K562 treated with DMSO at 1 percent for 12 hours (cell line): ENCODE results near the gene ZNF44. TPM values are rescaled to one million over a fixed set of nuclear protein-coding genes. Genes with fewer than 3 reads are reported as not detected.

Experiments
- total RNA-seq: library from RNA; unstranded; fragments of 300-600 nt; gene quantifications from 2 replicates; pipeline ENCODE4 v1.2.3, GENCODE V29; 2022; ENCODE audit not compliant: insufficient read depth

ZNF44 gene
- 2.5 and 7.0 TPM in 2 replicates for total RNA-seq

DNA sequence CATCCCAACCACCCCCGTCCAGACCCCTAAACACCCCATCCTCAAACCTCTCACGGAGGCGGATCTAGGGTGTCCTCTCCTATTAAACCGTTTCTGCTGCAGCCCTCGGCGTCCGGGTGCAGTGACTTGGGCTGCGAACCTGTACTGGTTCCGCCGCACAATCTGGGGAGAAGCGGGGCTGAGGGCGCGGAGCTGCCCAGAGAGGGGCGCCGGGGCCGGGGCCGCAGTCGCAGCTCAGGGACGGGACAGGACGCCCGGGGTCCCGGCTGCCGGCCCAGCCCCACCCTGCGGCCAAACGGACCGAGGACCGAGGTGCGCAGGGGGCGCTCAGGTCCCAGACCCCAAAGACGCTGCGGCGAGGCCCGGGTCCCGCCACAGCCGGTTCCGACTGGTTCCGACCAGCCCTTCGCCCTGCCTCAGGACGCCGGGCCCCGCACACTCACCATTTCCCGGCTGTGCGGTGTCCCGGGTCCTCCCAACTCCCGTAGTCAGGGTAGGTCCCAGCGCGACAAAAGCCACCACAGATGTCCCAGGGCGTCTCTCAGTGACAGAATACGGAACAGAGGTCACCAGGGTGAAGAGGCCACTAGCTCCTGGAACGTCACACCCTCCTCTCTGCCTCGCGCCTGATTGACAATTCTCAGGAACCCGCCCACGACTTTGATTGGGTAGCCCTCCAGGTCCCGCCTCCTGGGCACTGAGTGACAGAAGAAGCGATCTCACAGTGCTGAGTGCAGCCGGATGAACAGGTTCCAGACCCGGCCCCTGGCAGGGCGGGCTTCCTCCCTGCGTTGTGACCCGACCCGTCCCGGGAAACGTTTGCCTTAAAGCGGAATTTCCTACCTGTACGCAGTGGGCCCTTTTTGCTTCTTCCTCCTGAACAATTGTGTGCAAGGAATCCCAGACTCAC, at the start of gene ZNF44:
Gene ZNF44, minus strand, starts transcription at position 635 of the 910 bp plus-strand sequence. Its CDS starts 189 bp downstream, at position 446.

GRCh38 chr19:12333162-12334159, 38.8 kb upstream of the ZNF44 start, which contains the start of gene ZNF563:
ZNF563 (minus strand) TSS chr19:12333633; CDS start chr19:12333482, 151 bp downstream.

Other genes with a start within 250 kb of the ZNF44 start
- 1.4 TPM in 1 of 2 replicates, not detected in the other for gene ZNF878, start 241.9 kb downstream of the ZNF44 start, total RNA-seq
- 0.56 and 1.3 TPM in 2 replicates for gene ZNF844, start 230.2 kb downstream of the ZNF44 start, total RNA-seq
- 1.3 and 1.9 TPM in 2 replicates for gene ZNF20, start 154.5 kb downstream of the ZNF44 start, total RNA-seq
- not detected in 2 replicates for gene ZNF625, start 138.1 kb downstream of the ZNF44 start, total RNA-seq
- gene ZNF136, start 131.8 kb downstream of the ZNF44 start, total RNA-seq, result 2.1 and 6.6 TPM in 2 replicates
- 0.86 and 2.8 TPM in 2 replicates for gene ZNF563, start 38.8 kb upstream of the ZNF44 start, total RNA-seq
- 1.0 and 3.3 TPM in 2 replicates for gene ZNF442, start 70.8 kb upstream of the ZNF44 start, total RNA-seq
- 1.8 and 6.5 TPM in 2 replicates for gene ZNF799, start 106.4 kb upstream of the ZNF44 start, total RNA-seq
- gene ZNF443, start 146.1 kb upstream of the ZNF44 start, total RNA-seq, result 0.50 and 3.3 TPM in 2 replicates
- 0.31 TPM in 1 of 2 replicates, not detected in the other for gene ZNF709, start 189.9 kb upstream of the ZNF44 start, total RNA-seq